Liver (tissue), 9 donors: Measurements from ENCODE around the gene SENP1. TPM values are rescaled to one million over a fixed set of nuclear protein-coding genes. Genes with fewer than 3 reads are reported as not detected.

Experiments used
- DNase-seq: peaks from one replicate; pipeline ENCODE4 v3.0.0-alpha.2; 2017; ENCODE audit warnings: low spot score
- H3K27ac ChIP-seq, 2 donors: one replicate each; pipeline ENCODE4 v1.7.0; 2013; ENCODE audit warnings: inconsistent platforms in 2 of 2, low read length in 2 of 2, control low read depth in 1 of 2, low read depth in 1 of 2, mild to moderate bottlenecking in 1 of 2
- H3K27me3 ChIP-seq, 4 donors: one replicate each; pipeline versions ENCODE4 v1.6.1 to v1.7.0; 2013; ENCODE audit warnings: low read length in 3 of 4, inconsistent platforms in 1 of 4, mild to moderate bottlenecking in 1 of 4, moderate library complexity in 1 of 4; ENCODE audit not compliant: control insufficient read depth in 4 of 4, insufficient read depth in 4 of 4
- H3K36me3 ChIP-seq, 4 donors: one replicate each; pipeline versions ENCODE4 v1.6.1 to v1.7.0; 2013; ENCODE audit warnings: low read length in 3 of 4, mild to moderate bottlenecking in 3 of 4, low read depth in 1 of 4, moderate library complexity in 1 of 4; ENCODE audit not compliant: control insufficient read depth in 4 of 4, insufficient read depth in 3 of 4
- H3K4me1 ChIP-seq, 4 donors: one replicate each; pipeline versions ENCODE4 v1.6.1 to v1.7.0; 2013; ENCODE audit warnings: low read length in 3 of 4, mild to moderate bottlenecking in 3 of 4, moderate library complexity in 1 of 4; ENCODE audit not compliant: control insufficient read depth in 4 of 4, insufficient read depth in 4 of 4
- H3K4me3 ChIP-seq, 3 donors: one replicate each; pipeline versions ENCODE4 v1.6.1 to v1.7.0; 2013; ENCODE audit warnings: low read length in 3 of 3, control low read depth in 1 of 3, low read depth in 1 of 3, mild to moderate bottlenecking in 1 of 3
- H3K9ac ChIP-seq, 2 donors: one replicate each; pipeline ENCODE4 v1.7.0; 2013; ENCODE audit warnings: low read length in 2 of 2, mild to moderate bottlenecking in 2 of 2, moderate library complexity in 2 of 2, control low read depth in 1 of 2, low read depth in 1 of 2
- H3K9me3 ChIP-seq, 4 donors: one replicate each; pipeline versions ENCODE4 v1.6.1 to v1.7.0; 2013; ENCODE audit warnings: low read length in 3 of 4; ENCODE audit not compliant: control insufficient read depth in 4 of 4
- CTCF ChIP-seq: fragments of 150-350 bp; IDR thresholded peaks from 2 replicates; pipeline ENCODE4 v1.5.1; 2017; ENCODE audit warnings: improper control_type of control experiment, low read depth, low read length; ENCODE audit not compliant: missing input control
- FOXA2 ChIP-seq: IDR thresholded peaks from 2 replicates; pipeline ENCODE4 v1.6.1; 2016; ENCODE audit warnings: antibody characterized with exemption
- GABPA ChIP-seq, 2 donors: IDR thresholded peaks in 1 of 2; conservative IDR thresholded peaks in 1 of 2; 2 replicates each; pipeline ENCODE4 v1.6.1; 2016; ENCODE audit warnings: antibody characterized with exemption in 2 of 2, mild to moderate bottlenecking in 1 of 2, moderate library complexity in 1 of 2
- HNF4A ChIP-seq, 2 donors: conservative IDR thresholded peaks; 2 replicates each; pipeline ENCODE4 v1.6.1; 2016; ENCODE audit warnings: antibody characterized with exemption in 2 of 2, mild to moderate bottlenecking in 2 of 2
- NR2F2 ChIP-seq: IDR thresholded peaks from 2 replicates; pipeline ENCODE4 v1.6.1; 2016; ENCODE audit warnings: antibody characterized with exemption
- RAD21 ChIP-seq, 2 donors: IDR thresholded peaks; 2 replicates each; pipeline ENCODE4 v1.6.1; 2016; ENCODE audit warnings: antibody characterized with exemption in 2 of 2, mild to moderate bottlenecking in 2 of 2
- RXRA ChIP-seq, 2 donors: IDR thresholded peaks; 2 replicates each; pipeline ENCODE4 v1.6.1; 2017 to 2018; ENCODE audit warnings: antibody characterized with exemption in 2 of 2, mild to moderate bottlenecking in 1 of 2
- SP1 ChIP-seq: IDR thresholded peaks from 2 replicates; pipeline ENCODE4 v1.6.1; 2018; ENCODE audit warnings: antibody characterized with exemption, mild to moderate bottlenecking
- TAF1 ChIP-seq: conservative IDR thresholded peaks from 2 replicates; pipeline ENCODE4 v1.6.1; 2016; ENCODE audit warnings: antibody characterized with exemption, mild to moderate bottlenecking
- YY1 ChIP-seq: IDR thresholded peaks from 2 replicates; pipeline ENCODE4 v1.6.1; 2016; ENCODE audit warnings: antibody characterized with exemption, mild to moderate bottlenecking
- ZBTB33 ChIP-seq: IDR thresholded peaks from 2 replicates; pipeline ENCODE4 v1.6.1; 2016; ENCODE audit warnings: antibody characterized with exemption
- WGBS: extraction: QIAGEN DNeasy Blood & Tissue Kit; methylation state at CpG from one replicate; pipeline ENCODE4 v1.1.7; 2013; 5-methylcytosine and 5-hydroxymethylcytosine counted together
- polyA plus RNA-seq, 2 donors: library from polyadenylated mRNA; stranded (reverse) in 1 of 2; unstranded in 1 of 2; fragments of 200-250 nt in 1 of 2; fragments of >200 nt in 1 of 2; fragmentation: Nextera tagmentation in 1 of 2; extraction: Ambion mirVana in 1 of 2; gene quantifications; one replicate each; pipeline versions ENCODE4 v1.2.1 to v1.2.3, GENCODE V29; 2013 to 2015
- total RNA-seq, 2 donors: library from RNA; depleted of rRNA; stranded (reverse); fragments of >200 nt; gene quantifications; one replicate each; pipeline ENCODE4 v1.2.3, GENCODE V29; 2014
- TF ChIP-seq, protein P1 (sequence below): IDR thresholded peaks from 2 replicates; pipeline ENCODE4 v1.6.1; 2016; ENCODE audit warnings: antibody characterized with exemption
- donor health status: healthy.
- donor health status: healthy.
- donor health status: healthy.
- donor health status: healthy.
- donor health status: healthy.

The SENP1 gene
- total and polyA plus RNA-seq, 4 donors, result 1.4 to 11.7 (median 4.2) TPM

GRCh38 chr12:48026060-48026827 lies 79.6 kb downstream of the SENP1 start:
- no peak for DNase-seq
- H3K4me1 ChIP-seq, result no peaks in the 10 kb centered on the region
- H3K9me3 ChIP-seq, result no peaks in the 10 kb centered on the region
- no peaks in the 10 kb centered on the region for H3K36me3 ChIP-seq
- no peak overlapping the region for H3K9ac ChIP-seq
- peaks cover 0 to 4% (median 0%) of the 10 kb centered on the region in 4 donors for H3K27me3 ChIP-seq
- TF ChIP-seq CTCF (no peak), HNF4A (conservative IDR thresholded peaks at IDR 0.05) (no peak), YY1 (no peak)
- H3K4me3 ChIP-seq, result no peak overlapping the region
- WGBS, result 90% methylated on average over 7 of the region's 7 CpGs
- H3K27ac ChIP-seq, result no peak overlapping the region

GRCh38 chr12:48025281-48025680 lies 80.6 kb downstream of the SENP1 start:
- Histone ChIP-seq H3K27ac (no peak overlapping the region), H3K4me3 (no peak overlapping the region), H3K36me3 (no peaks in the 10 kb centered on the region), H3K4me1 (no peaks in the 10 kb centered on the region), H3K9me3 (no peaks in the 10 kb centered on the region), H3K9ac (no peak overlapping the region), H3K27me3 (peaks cover 0 to 5% (median 0%) of the 10 kb centered on the region in 4 donors)
- TF ChIP-seq, protein P1, sequence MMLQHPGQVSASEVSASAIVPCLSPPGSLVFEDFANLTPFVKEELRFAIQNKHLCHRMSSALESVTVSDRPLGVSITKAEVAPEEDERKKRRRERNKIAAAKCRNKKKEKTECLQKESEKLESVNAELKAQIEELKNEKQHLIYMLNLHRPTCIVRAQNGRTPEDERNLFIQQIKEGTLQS, result no peak
- TF ChIP-seq RXRA (IDR thresholded peaks at IDR 0.05) (no peak), NR2F2 (no peak)
- 88% methylated on average over 7 of the region's 7 CpGs for WGBS
- DNase-seq, result no peak

GRCh38 chr12:48024735-48025134 lies 81.1 kb downstream of the SENP1 start:
- DNase-seq, result no peak
- Histone ChIP-seq H3K27me3 (peaks cover 0 to 5% (median 0%) of the 10 kb centered on the region in 4 donors), H3K9me3 (no peaks in the 10 kb centered on the region), H3K4me1 (no peaks in the 10 kb centered on the region), H3K9ac (no peak overlapping the region), H3K4me3 (no peak overlapping the region), H3K27ac (no peak overlapping the region), H3K36me3 (no peaks in the 10 kb centered on the region)
- TF ChIP-seq GABPA (IDR thresholded peaks at IDR 0.05 in 1 of 2, conservative IDR thresholded peaks at IDR 0.05 in 1 of 2), result no peak
- no peak for TF ChIP-seq SP1
- no peak for TF ChIP-seq ZBTB33
- TF ChIP-seq FOXA2, result no peak
- TF ChIP-seq, protein P1, result no peak
- TF ChIP-seq RAD21 (IDR thresholded peaks at IDR 0.05), result no peak
- no peak for TF ChIP-seq NR2F2
- TF ChIP-seq TAF1, result no peak
- WGBS, result 88% methylated on average over 9 of the region's 9 CpGs
